WERI-Rb-1 (cell line): ENCODE results near the gene PPP4R2.

ENCODE experiments used
- DNase-seq: peaks from one replicate; pipeline ENCODE4 v3.0.0-alpha.2; 2020
- H3K27ac ChIP-seq: fragments of 250-450 bp; sonication (Bioruptor Pico); 2 replicates; pipeline ENCODE4 v1.5.1; 2020; ENCODE audit warnings: mild to moderate bottlenecking, moderate library complexity
- H3K27me3 ChIP-seq: fragments of 250-450 bp; sonication (Bioruptor Pico); 2 replicates; pipeline ENCODE4 v1.5.1; 2021; ENCODE audit warnings: mild to moderate bottlenecking, low read depth, moderate library complexity; ENCODE audit not compliant: insufficient read depth, severe bottlenecking
- H3K36me3 ChIP-seq: fragments of 250-450 bp; sonication (Bioruptor Pico); 2 replicates; pipeline ENCODE4 v1.5.1; 2020; ENCODE audit warnings: mild to moderate bottlenecking, moderate library complexity
- H3K4me3 ChIP-seq: 2 replicates; pipeline ENCODE4 v1.5.1; 2011; ENCODE audit warnings: low read depth, mild to moderate bottlenecking, control low read depth, low read length
- H3K9me3 ChIP-seq: fragments of 250-450 bp; sonication (Bioruptor Pico); 2 replicates; pipeline ENCODE4 v1.5.1; 2021; ENCODE audit warnings: mild to moderate bottlenecking, moderate library complexity; ENCODE audit not compliant: severe bottlenecking
- CTCF ChIP-seq: IDR thresholded peaks from 2 replicates; pipeline ENCODE4 v1.5.1; 2011; ENCODE audit warnings: low read depth, mild to moderate bottlenecking, control low read depth, inconsistent platforms, low read length

The PPP4R2 gene

GRCh38 chr3:73108750-73109149 is 112.1 kb downstream of the PPP4R2 start:
- no peak overlapping the region for H3K4me3 ChIP-seq
- no peak for DNase-seq
- no peaks in the 10 kb centered on the region for H3K9me3 ChIP-seq
- no peak overlapping the region for H3K27ac ChIP-seq
- no peaks in the 10 kb centered on the region for H3K36me3 ChIP-seq
- H3K27me3 ChIP-seq = no peaks in the 10 kb centered on the region
- TF ChIP-seq CTCF = no peak

- Histone ChIP-seq H3K27me3 (no peaks in the 10 kb centered on the region), H3K27ac (no peak overlapping the region), H3K36me3 (no peaks in the 10 kb centered on the region), H3K9me3 (no peaks in the 10 kb centered on the region), H3K4me3 (no peak overlapping the region)
- no peak for TF ChIP-seq CTCF
- no peak for DNase-seq
Measured at GRCh38 chr3:73110530-73110929, 113.9 kb downstream of the PPP4R2 start.

DNA sequence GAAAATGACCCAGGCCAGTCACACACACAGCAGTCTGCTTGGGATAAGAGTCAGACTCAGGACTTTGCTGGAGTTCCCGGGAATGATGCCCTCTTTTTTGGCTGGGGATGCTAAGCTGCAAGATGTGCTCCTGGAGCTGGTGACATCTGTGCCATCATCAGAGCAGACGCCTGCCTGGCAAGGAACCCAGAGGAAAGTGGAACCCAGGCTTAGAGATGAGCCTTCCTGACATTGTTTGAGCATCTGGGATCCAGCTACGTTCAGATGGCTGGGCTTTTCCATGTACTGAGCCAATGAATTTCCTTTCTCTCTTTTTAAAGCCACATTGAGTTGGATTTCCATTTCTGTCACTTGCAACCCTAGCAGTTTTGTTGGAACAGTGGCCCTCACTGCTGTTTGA is 118.1 kb downstream of the PPP4R2 start:
- Histone ChIP-seq H3K9me3 (no peaks in the 10 kb centered on the region), H3K27ac (no peak overlapping the region), H3K27me3 (no peaks in the 10 kb centered on the region), H3K4me3 (no peak overlapping the region), H3K36me3 (no peaks in the 10 kb centered on the region)
- no peak for TF ChIP-seq CTCF
- DNase-seq = no peak

- Histone ChIP-seq H3K4me3 (no peak overlapping the region), H3K27me3 (no peaks in the 10 kb centered on the region), H3K9me3 (no peaks in the 10 kb centered on the region), H3K27ac (no peak overlapping the region), H3K36me3 (no peaks in the 10 kb centered on the region)
- DNase-seq = no peak
- no peak for TF ChIP-seq CTCF
Measured at GRCh38 chr3:73115806-73116205, 119.2 kb downstream of the PPP4R2 start.
